Gastroesophageal sphincter (tissue), 4 donors: ENCODE measurements around the gene PRKACG. TPM values are rescaled to one million over a fixed set of nuclear protein-coding genes. Genes with fewer than 3 reads are reported as not detected.
"Not testable (repeated sequence)": the region's sequence is repeated elsewhere in the genome, so short reads cannot be mapped to it uniquely, and the experiment has no call there.

ENCODE experiments used
- ATAC-seq: fragments of 150-250 bp; one replicate; pipeline ENCODE4 v1.9.1; 2016; ENCODE audit warnings: mild to moderate bottlenecking, moderate library complexity
- H3K27ac ChIP-seq, 4 donors: fragments of 200-600 bp; sonication (generic) in 3 of 4; 1 replicate in 3 of 4; 2 replicates in 1 of 4; pipeline ENCODE4 v1.5.1; 2016 to 2019
- H3K27me3 ChIP-seq: fragments of 200-600 bp; sonication (generic); one replicate; pipeline ENCODE4 v1.5.1; 2019
- H3K36me3 ChIP-seq, 2 donors: fragments of 200-600 bp; sonication (generic); one replicate each; pipeline ENCODE4 v1.5.1; 2019; ENCODE audit warnings: control low read depth in 1 of 2
- H3K4me1 ChIP-seq, 3 donors: fragments of 200-600 bp; sonication (generic); 1 replicate in 2 of 3; 2 replicates in 1 of 3; pipeline ENCODE4 v1.5.1; 2016 to 2019; ENCODE audit warnings: control low read depth in 2 of 3
- H3K4me3 ChIP-seq, 2 donors: fragments of 200-600 bp; sonication (generic); one replicate each; pipeline ENCODE4 v1.5.1; 2019; ENCODE audit warnings: mild to moderate bottlenecking in 1 of 2, moderate library complexity in 1 of 2
- H3K9me3 ChIP-seq, 3 donors: fragments of 200-600 bp; sonication (generic); one replicate each; pipeline ENCODE4 v1.5.1; 2017 to 2019; ENCODE audit warnings: control low read depth in 2 of 3
- CTCF ChIP-seq, 4 experiments: fragments of 200-600 bp in 2 of 4; fragments of 450-650 bp in 2 of 4; sonication (generic) in 1 of 4; IDR thresholded peaks; one replicate each; pipeline ENCODE4 v1.5.1; 2017 to 2019; ENCODE audit warnings: antibody characterized with exemption in 4 of 4, mild to moderate bottlenecking in 2 of 4, moderate library complexity in 2 of 4
- EP300 ChIP-seq: sonication (generic); formaldehyde crosslinking; IDR thresholded peaks from one replicate; pipeline ENCODE4 v1.6.1; 2017; ENCODE audit warnings: antibody characterized with exemption, mild to moderate bottlenecking
- POLR2A ChIP-seq, 2 donors: fragments of 450-650 bp; IDR thresholded peaks; one replicate each; pipeline ENCODE4 v1.6.1; 2017; ENCODE audit warnings: antibody characterized with exemption in 2 of 2, mild to moderate bottlenecking in 2 of 2, moderate library complexity in 1 of 2
- POLR2AphosphoS5 ChIP-seq: sonication (generic); formaldehyde crosslinking; IDR thresholded peaks from one replicate; pipeline ENCODE4 v1.6.1; 2017; ENCODE audit warnings: antibody characterized with exemption
- WGBS, 2 donors: methylation state at CpG; one replicate each; pipeline ENCODE4 v1.1.5; 2018; ENCODE audit warnings: low coverage in 1 of 2; 5-methylcytosine and 5-hydroxymethylcytosine counted together
- total RNA-seq, 4 donors: library from RNA; depleted of rRNA; stranded (reverse); fragments of >200 nt; gene quantifications; one replicate each; pipeline ENCODE4 v1.1.0, GENCODE V29; 2016

The PRKACG gene
- total RNA-seq, 4 donors from 2014 or later: not detected

DNA sequence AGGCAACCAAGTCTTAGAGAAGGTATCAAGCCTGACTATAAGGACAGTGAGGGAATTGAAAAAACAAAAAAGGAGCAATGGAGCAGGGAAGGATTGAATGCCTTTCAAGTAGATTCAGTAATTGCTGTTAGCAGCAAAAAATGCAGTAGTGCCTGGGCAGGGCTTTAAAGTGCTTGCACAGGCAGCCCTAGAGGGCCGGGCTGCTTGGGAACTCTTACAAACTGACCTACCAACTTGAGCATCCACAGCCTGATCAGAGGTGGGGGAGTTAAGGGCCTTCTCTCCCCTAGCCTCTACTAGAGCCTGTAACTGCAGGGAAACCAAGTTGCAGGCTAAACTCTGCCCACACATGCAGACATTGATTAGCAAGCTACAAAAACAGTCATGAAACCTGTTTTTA, 41.1 kb upstream of the PRKACG start:
- ATAC-seq: no peak
- no peaks in the 10 kb centered on the region for H3K27me3 ChIP-seq
- peaks cover 0 to 7% of the 10 kb centered on the region in 2 donors for H3K36me3 ChIP-seq
- TF ChIP-seq POLR2A (IDR thresholded peaks at IDR 0.05) (no peak), EP300 (no peak), CTCF (IDR thresholded peaks at IDR 0.05) (no peak), POLR2AphosphoS5 (no peak)
- H3K27ac ChIP-seq: peak overlapping the region in 1 of 4 donors; percentile 5
- 50% methylated on average over 1 of the region's 1 CpG; no CpG with 5 or more reads in 1 of the 2 donors for WGBS, 2 donors
- H3K4me3 ChIP-seq: no peak overlapping the region
- peaks cover 0 to 22% (median 4%) of the 10 kb centered on the region in 3 donors for H3K4me1 ChIP-seq
- no peaks in the 10 kb centered on the region for H3K9me3 ChIP-seq

GRCh38 chr9:69050936-69051335, 37.0 kb upstream of the PRKACG start:
- H3K27me3 ChIP-seq, H3K9me3 ChIP-seq, H3K27ac ChIP-seq, ATAC-seq, H3K4me3 ChIP-seq: not testable (repeated sequence)
- 89 to 95% methylated on average over 3 to 11 of the region's 12 CpGs for WGBS, 2 donors
- peaks cover 0 to 41% of the 10 kb centered on the region in 2 donors for H3K36me3 ChIP-seq
- H3K4me1 ChIP-seq: peaks cover 0 to 22% (median 4%) of the 10 kb centered on the region in 3 donors

DNA sequence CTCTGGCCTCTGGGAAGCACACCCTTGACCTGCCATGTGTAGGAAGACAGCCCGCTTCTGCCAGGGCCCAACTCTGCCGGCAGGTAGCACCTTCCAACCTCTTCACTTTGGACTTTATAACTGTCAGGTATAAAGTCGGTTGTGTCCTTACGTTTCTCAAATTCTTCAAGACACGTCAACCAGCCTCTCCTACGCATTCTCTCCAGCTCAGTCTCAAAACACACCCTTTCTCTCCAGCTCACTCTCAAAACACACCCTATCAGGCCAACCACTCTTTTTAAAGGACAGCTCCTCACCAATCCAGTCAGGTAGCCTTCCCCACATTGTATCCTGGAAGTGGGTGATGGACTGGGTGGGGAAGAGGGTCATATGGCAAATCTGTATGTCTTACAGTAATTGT, 35.2 kb upstream of the PRKACG start:
- no peaks in the 10 kb centered on the region for H3K27me3 ChIP-seq
- 84 to 90% methylated on average over 5 to 6 of the region's 6 CpGs for WGBS, 2 donors
- no peak overlapping the region for H3K27ac ChIP-seq
- peaks cover 0 to 17% (median 7%) of the 10 kb centered on the region in 3 donors for H3K4me1 ChIP-seq
- no peak overlapping the region for H3K4me3 ChIP-seq
- peaks cover 0 to 41% of the 10 kb centered on the region in 2 donors for H3K36me3 ChIP-seq
- ATAC-seq: no peak
- H3K9me3 ChIP-seq: no peaks in the 10 kb centered on the region
- no peak for TF ChIP-seq EP300
- no peak for TF ChIP-seq POLR2A (IDR thresholded peaks at IDR 0.05)
- no peak for TF ChIP-seq POLR2AphosphoS5
- TF ChIP-seq CTCF (IDR thresholded peaks at IDR 0.05): no peak

- Histone ChIP-seq H3K4me3 (no peak overlapping the region), H3K4me1 (peaks cover 0 to 18% (median 7%) of the 10 kb centered on the region in 3 donors), H3K9me3 (no peaks in the 10 kb centered on the region), H3K27ac (no peak overlapping the region), H3K36me3 (peaks cover 0 to 38% of the 10 kb centered on the region in 2 donors), H3K27me3 (no peaks in the 10 kb centered on the region)
- no peak for TF ChIP-seq POLR2A (IDR thresholded peaks at IDR 0.05)
- no peak for TF ChIP-seq CTCF (IDR thresholded peaks at IDR 0.05)
- TF ChIP-seq EP300: no peak
- no peak for ATAC-seq
- WGBS, 2 donors: 60 to 70% methylated on average over 1 to 4 of the region's 4 CpGs
These were observed 33.5 kb upstream of the PRKACG start for GRCh38 chr9:69047371-69047770.

DNA sequence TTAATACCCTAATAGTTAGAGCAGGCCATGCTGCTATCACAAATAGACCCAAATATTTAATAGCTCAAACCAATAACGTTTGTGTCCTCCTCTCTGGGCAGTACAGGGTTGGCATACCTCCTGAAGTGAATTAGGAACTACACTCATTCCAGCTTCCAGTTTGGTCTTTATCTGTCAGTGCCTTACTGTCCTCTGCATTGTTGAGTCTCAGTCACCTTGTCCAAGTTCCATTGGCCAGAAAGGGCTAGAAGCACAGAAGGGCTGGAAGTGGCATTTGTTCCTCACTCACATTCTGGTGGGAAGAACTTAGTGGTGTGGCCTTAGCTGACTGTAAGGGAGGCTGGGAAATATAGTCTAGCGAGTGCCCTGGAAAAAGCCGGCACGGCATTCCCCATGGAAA, 32.8 kb upstream of the PRKACG start:
- Histone ChIP-seq H3K4me1 (peaks cover 0 to 18% (median 7%) of the 10 kb centered on the region in 3 donors), H3K27ac (no peak overlapping the region), H3K9me3 (no peaks in the 10 kb centered on the region), H3K36me3 (peaks cover 0 to 38% of the 10 kb centered on the region in 2 donors), H3K27me3 (no peaks in the 10 kb centered on the region), H3K4me3 (no peak overlapping the region)
- no peak for TF ChIP-seq EP300
- no peak for TF ChIP-seq POLR2AphosphoS5
- WGBS, 2 donors: 45 to 57% methylated on average over 1 to 3 of the region's 4 CpGs
- ATAC-seq: no peak

- H3K4me1 ChIP-seq: peaks cover 0 to 18% (median 7%) of the 10 kb centered on the region in 3 donors
- no peak overlapping the region for H3K4me3 ChIP-seq
- WGBS, 2 donors: 72 to 78% methylated on average over 2 to 4 of the region's 4 CpGs
- peaks cover 0 to 34% of the 10 kb centered on the region in 2 donors for H3K36me3 ChIP-seq
- H3K27ac ChIP-seq: no peak overlapping the region
- no peak for ATAC-seq
- H3K9me3 ChIP-seq: no peaks in the 10 kb centered on the region
- TF ChIP-seq CTCF (IDR thresholded peaks at IDR 0.05) (no peak), POLR2A (IDR thresholded peaks at IDR 0.05) (no peak), EP300 (no peak), POLR2AphosphoS5 (no peak)
- no peaks in the 10 kb centered on the region for H3K27me3 ChIP-seq
These were observed 31.9 kb upstream of the PRKACG start for GRCh38 chr9:69045821-69046220.
